Choroid plexus epithelial cell (primary cell): ENCODE measurements around the gene ASIC2.

ENCODE experiments used
- DNase-seq: peaks from one replicate; pipeline ENCODE4 v3.0.0-alpha.2; 2010; ENCODE audit warnings: low read depth
- H3K4me3 ChIP-seq: 2 replicates; pipeline ENCODE4 v1.5.1; 2011; ENCODE audit warnings: low read depth, mild to moderate bottlenecking, control low read depth, low read length, moderate library complexity
- TF ChIP-seq, protein P1 (sequence below): conservative IDR thresholded peaks from 2 replicates; pipeline ENCODE4 v1.5.1; 2011; ENCODE audit warnings: low read depth, mild to moderate bottlenecking, control low read depth, inconsistent platforms, low read length, moderate library complexity

The ASIC2 gene

DNA sequence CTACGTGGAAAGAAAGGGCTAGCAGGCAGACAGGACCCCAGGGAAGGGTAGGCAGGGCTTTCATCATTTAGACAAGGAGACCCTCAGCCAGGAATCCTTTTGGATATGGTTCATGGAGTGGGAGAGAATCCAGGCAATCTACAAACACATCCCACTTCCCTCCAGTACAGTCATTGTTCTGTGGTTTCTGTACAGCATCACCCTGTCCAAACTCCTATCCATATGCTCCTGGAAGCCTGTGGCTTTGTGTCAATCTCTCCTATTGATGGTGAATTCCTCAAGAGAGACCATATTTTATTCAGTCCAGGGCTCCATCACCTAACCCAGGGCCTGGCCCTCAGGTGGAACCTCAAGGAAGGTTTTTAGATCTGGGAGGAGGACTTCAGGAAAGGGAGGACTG lies 202.3 kb downstream of the ASIC2 start:
- no peak overlapping the region for H3K4me3 ChIP-seq
- TF ChIP-seq, protein P1, sequence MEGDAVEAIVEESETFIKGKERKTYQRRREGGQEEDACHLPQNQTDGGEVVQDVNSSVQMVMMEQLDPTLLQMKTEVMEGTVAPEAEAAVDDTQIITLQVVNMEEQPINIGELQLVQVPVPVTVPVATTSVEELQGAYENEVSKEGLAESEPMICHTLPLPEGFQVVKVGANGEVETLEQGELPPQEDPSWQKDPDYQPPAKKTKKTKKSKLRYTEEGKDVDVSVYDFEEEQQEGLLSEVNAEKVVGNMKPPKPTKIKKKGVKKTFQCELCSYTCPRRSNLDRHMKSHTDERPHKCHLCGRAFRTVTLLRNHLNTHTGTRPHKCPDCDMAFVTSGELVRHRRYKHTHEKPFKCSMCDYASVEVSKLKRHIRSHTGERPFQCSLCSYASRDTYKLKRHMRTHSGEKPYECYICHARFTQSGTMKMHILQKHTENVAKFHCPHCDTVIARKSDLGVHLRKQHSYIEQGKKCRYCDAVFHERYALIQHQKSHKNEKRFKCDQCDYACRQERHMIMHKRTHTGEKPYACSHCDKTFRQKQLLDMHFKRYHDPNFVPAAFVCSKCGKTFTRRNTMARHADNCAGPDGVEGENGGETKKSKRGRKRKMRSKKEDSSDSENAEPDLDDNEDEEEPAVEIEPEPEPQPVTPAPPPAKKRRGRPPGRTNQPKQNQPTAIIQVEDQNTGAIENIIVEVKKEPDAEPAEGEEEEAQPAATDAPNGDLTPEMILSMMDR: no peak
- no peak for DNase-seq

DNA sequence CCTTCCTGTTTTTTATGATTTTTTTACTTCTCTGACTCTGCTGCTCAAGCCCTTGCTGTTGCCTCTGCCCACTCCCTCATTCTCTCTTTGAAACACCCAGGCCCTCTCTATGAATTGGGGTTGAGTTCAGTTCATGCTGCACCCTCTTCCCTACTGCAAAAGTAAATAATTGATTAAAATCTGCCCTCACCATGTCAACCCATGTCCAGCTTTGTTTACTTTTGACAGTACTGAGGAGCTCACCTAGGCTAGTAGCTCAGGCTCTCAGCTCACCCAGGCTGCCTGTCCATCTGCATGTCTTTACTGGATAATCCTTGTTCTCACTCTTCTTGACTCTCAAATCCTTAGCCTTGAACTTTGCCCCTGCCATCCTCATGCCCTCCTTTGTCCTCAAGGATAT lies 206.2 kb downstream of the ASIC2 start:
- TF ChIP-seq, protein P1: no peak
- no peak overlapping the region for H3K4me3 ChIP-seq
- DNase-seq: no peak

DNA sequence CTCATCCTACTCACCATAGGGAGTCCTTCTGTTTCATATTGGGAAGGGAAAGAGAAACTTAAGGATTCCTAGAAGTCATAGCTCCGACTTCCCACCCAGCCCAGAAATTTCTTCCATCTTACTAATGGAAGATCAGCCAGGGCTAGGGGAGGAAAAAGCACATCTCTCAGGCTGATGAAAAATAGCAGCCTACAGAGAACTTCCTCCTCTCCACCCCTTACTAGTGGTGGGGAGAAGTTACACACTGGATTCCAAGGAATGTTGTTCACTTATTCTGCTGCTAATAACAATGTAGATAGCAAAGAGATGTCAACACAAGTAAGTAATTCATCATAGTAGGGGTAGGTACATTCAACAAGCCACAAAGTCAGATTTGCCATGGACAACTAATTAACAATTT lies 207.1 kb downstream of the ASIC2 start:
- no peak for DNase-seq
- H3K4me3 ChIP-seq: no peak overlapping the region
- TF ChIP-seq, protein P1: no peak

DNA sequence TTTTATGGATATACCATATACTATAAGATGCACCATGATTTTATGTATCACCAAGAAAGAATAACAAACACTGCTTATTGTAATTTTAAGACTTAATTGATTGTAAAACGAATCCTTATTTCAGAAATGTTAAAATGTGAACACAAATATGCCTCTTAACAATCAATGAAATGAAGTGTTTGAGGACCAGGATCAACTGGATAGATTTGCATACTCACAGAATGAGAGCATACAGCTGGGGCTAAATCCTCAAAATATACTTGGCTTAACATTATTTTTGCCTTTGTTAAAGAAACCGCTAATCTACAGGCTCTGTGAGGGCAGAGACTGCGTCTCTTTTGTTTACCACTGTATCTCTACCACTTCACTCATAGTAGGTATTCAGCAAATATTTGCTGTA lies 207.8 kb downstream of the ASIC2 start:
- no peak overlapping the region for H3K4me3 ChIP-seq
- TF ChIP-seq, protein P1: no peak
- no peak for DNase-seq

DNA sequence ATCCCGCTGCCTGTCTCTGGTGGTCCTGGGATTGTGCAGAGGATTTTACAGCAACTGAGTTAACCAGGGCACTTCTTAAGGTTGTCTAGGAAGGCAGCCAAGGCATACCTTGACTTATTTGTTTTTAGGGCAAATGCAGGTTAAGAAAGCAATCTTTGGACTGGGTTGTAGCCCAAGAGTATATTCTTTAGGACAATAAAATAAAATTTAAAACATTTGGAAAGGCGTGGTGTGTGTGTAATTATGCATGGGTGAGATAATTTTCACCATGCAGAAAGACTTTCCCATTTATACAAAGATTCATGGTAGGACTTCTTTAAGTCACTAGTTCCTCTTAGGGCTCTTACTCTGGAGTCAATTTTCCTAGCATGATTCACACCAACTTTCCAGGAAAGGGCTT lies 208.3 kb downstream of the ASIC2 start:
- TF ChIP-seq, protein P1: no peak
- H3K4me3 ChIP-seq: no peak overlapping the region
- DNase-seq: no peak

DNA sequence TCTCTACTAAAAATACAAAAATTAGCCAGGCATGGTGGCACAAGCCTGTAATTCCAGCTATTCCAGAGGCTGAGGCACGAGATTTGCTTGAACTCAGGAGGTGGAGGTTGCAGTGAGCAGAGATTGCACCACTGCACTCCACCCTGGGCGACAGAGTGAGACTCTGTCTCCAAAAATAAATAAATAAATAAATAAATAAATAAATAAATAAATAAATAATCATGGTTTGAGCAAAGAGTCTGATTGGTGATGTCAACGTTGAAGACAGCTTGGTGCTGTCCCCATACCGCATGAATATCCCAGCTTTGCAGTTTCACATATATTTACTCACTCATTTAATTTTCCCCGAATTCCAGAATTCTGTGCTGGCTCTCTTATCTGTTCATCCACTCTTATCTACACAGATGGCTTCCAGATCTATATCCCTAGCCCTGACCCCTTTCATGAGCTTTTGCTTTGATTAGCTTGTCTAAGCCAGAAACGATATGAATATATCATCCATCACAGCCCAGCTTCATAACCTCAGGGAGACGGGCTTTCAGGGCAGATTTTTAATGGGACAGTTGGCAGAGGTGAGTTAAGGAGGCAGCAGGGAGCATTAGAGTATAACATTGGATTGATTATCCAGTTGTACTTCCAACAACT lies 210.4 kb downstream of the ASIC2 start:
- DNase-seq: no peak
- H3K4me3 ChIP-seq: no peak overlapping the region
- TF ChIP-seq, protein P1: no peak

DNA sequence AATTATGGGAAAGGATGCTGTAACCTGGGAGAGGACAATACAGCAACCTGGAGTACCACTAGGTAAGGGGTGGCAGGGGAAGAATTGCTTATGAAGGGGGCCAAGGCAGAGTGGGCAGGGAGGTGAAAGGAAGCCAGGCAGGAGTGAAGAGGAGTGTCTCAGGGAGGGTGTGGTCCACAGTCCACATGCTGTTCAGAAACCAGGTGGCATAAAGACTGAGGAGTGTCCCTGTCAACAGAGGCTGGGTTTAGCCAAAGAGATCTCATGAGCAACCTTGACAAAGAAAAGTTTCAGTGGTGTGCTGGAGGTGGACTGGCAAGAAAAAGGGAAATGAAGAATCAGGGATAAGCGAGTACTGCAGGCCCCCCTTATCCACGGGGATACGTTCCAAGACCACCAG lies 213.0 kb downstream of the ASIC2 start:
- TF ChIP-seq, protein P1: no peak
- DNase-seq: no peak
- H3K4me3 ChIP-seq: no peak overlapping the region
